ENCODE data around the gene ERVH48-1. TPM values are rescaled to one million over a fixed set of nuclear protein-coding genes. Genes with fewer than 3 reads are reported as not detected.
A peak's percentile ranks its signal among the peaks of the same experiment; 100 is the strongest.
"Not testable (repeated sequence)": the region's sequence is repeated elsewhere in the genome, so short reads cannot be mapped to it uniquely, and the experiment has no call there.

Gene ERVH48-1
- total and polyA plus RNA-seq, 4 donors = not detected

DNA sequence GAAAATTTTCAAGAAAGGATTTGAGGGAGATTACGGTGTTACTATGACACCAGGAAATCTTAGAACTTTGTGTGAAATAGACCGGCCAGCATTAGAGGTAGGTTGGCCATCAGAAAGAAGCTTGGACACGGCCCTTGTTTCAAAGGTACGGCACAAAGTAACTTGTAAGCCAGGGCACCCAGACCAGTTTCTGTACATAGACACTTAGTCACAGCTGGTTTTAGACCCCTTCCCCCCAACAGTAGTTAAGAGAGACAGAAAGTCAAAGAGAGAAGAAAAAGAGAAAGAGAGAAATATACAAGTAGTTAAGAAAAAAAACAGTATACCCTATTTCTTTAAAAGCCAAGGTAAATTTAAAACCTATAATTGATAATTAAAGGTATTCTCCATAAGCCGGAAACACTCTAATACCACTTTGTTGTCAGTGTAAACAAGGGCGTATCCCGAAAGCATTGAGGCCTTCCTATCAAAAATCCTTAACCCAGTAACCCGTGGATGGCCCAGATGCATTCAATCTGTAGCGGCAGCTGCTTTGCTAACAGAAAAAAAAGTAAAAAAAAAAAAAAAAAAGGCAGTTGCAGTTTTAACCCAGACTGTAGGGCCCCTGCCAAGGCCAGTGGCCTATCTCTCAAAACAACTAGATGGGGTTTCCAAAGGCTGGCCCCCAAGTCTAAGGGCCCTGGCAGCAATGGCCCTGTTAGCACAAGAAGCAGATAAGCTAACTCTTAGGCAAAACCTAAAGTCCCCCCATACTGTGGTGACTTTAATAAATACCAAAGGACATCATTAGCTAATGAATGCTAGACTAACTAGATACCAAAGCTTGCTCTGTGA is 7.9 kb upstream of the ERVH48-1 start:
- H3K4me1 ChIP-seq (ENCODE audit: control insufficient read depth in 1 of 2, insufficient read depth in 2 of 2, low read length in 2 of 2); ATAC-seq (ENCODE audit: low FRiP score); H3K27ac ChIP-seq (ENCODE audit: low read depth in 1 of 2, low read length in 2 of 2); intact Hi-C loops (cut with DNase I); H3K9me3 ChIP-seq (ENCODE audit: control insufficient read depth, low read length); H3K36me3 ChIP-seq (ENCODE audit: control insufficient read depth in 1 of 2, insufficient read depth in 2 of 2, low read length in 1 of 2); H3K4me3 ChIP-seq (ENCODE audit: low read length in 2 of 2); H3K27me3 ChIP-seq (ENCODE audit: control insufficient read depth in 1 of 2, insufficient read depth in 2 of 2, low read length in 1 of 2): not testable (repeated sequence)
- peak in 1 of 2 donors; percentile 27 for DNase-seq
- 17 to 25% methylated on average over 9 of the region's 9 CpGs for WGBS, 2 donors

DNA sequence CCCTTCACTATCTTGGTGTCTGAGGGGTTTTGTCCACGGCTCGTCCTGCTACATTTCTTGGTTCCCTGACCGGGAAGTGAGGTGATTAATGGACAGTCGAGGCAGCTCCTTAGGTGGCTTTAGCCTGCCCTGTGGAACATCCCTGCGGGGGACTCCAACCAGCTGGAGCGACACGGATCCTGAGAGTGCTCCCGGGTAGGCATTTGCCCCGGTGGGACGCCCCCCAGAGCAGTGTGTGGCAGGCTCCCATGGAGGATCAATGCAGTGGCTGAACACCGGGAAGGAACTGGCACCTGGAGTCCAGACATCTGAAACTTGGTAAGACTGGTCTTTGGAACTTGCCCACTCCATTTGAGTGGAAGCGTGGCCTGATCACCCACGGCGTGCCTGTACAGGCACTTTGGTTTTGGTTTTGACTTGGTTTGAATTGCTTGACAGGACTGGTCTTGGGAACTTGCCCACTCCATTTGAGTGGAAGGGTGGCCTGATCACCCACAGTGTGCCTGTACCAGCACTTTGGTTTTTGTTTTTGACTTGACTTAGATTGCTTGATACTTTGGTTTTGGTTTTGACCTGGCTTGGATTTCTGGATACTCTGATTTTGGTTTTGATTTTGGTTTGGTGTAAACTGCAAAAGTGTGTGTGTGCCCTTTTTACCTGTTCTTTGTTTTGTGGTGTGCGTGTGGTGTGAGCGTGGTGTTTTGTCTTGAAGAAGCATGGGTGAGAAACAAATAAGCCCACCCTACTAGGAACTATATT is 7.1 kb upstream of the ERVH48-1 start:
- H3K9me3 ChIP-seq (ENCODE audit: control insufficient read depth, low read length); H3K4me3 ChIP-seq (ENCODE audit: low read length in 2 of 2); H3K27me3 ChIP-seq (ENCODE audit: control insufficient read depth in 1 of 2, insufficient read depth in 2 of 2, low read length in 1 of 2); ATAC-seq (ENCODE audit: low FRiP score); H3K36me3 ChIP-seq (ENCODE audit: control insufficient read depth in 1 of 2, insufficient read depth in 2 of 2, low read length in 1 of 2); H3K27ac ChIP-seq (ENCODE audit: low read depth in 1 of 2, low read length in 2 of 2); intact Hi-C loops (cut with DNase I); H3K4me1 ChIP-seq (ENCODE audit: control insufficient read depth in 1 of 2, insufficient read depth in 2 of 2, low read length in 2 of 2): not testable (repeated sequence)
- peak in 1 of 2 donors; percentile 60 for DNase-seq
- WGBS, 2 donors = 93 to 96% methylated on average over 16 of the region's 16 CpGs

DNA sequence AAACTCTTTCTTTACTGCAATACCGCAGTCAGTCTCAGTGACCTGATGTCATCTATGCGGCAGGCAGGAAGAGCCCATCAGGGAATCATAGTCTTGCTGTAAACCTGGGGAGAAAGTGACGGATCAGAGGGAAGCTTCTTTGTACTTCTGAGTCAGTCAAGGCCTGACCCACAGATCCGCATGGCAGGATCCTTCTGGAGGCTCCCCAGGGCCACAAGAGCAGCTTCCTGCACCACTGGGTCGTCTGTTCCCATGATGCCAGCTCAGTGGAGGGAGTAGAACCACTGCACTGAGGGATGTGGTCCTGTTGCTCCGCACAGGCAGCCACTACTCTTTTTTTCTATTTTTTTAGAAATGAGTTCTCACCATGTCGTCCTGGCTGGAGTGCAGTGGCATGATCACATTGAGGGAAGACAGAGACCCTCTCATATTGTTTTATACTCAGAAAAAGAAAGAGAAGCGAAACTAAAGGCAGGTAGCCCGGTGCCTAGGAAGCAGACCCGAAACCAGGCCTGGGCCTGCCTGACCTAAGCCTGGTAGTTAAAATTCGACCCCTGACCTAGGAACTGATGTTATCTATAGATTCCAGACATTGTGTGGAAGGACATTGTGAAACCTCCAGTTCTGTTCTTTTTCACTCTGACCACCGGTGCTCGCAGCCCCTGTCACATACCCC is 6.3 kb upstream of the ERVH48-1 start:
- intact Hi-C loops (cut with DNase I) = no loop called here
- Histone ChIP-seq H3K27me3 (ENCODE audit: control insufficient read depth in 1 of 2, insufficient read depth in 2 of 2, low read length in 1 of 2) (no peaks in the 10 kb centered on the region), H3K27ac (ENCODE audit: low read depth in 1 of 2, low read length in 2 of 2) (no peak overlapping the region), H3K9me3 (ENCODE audit: control insufficient read depth, low read length) (no peaks in the 10 kb centered on the region), H3K36me3 (ENCODE audit: control insufficient read depth in 1 of 2, insufficient read depth in 2 of 2, low read length in 1 of 2) (no peaks in the 10 kb centered on the region), H3K4me1 (ENCODE audit: control insufficient read depth in 1 of 2, insufficient read depth in 2 of 2, low read length in 2 of 2) (no peaks in the 10 kb centered on the region), H3K4me3 (ENCODE audit: low read length in 2 of 2) (no peak overlapping the region)
- ATAC-seq (ENCODE audit: low FRiP score) (no peak), DNase-seq (peak in 1 of 2 donors; percentile 39)
- WGBS, 2 donors = 93 to 94% methylated on average over 13 of the region's 13 CpGs

DNA sequence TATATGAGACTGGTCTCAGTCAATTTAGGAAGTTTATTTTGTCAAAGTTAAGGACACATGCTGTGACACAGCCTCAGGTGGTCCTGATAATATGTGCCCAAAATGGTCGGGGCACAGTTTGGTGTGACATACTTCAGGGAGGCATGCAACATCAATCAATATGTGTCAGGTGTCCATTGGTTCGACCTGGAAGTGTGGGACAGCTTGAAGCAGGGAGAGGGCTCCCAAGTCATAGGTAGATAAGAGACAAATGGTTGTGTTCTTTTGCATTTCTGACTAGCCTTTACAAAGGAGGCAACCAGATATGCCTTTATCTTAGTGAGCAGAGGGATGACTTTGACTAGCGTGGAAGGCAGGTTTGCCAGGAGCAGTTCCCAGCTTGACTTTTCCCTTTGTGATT is 4.5 kb upstream of the ERVH48-1 start:
- no peak for DNase-seq
- Histone ChIP-seq H3K36me3 (ENCODE audit: control insufficient read depth in 1 of 2, insufficient read depth in 2 of 2, low read length in 1 of 2) (no peaks in the 10 kb centered on the region), H3K27me3 (ENCODE audit: control insufficient read depth in 1 of 2, insufficient read depth in 2 of 2, low read length in 1 of 2) (no peaks in the 10 kb centered on the region), H3K4me1 (ENCODE audit: control insufficient read depth in 1 of 2, insufficient read depth in 2 of 2, low read length in 2 of 2) (no peaks in the 10 kb centered on the region), H3K27ac (ENCODE audit: low read depth in 1 of 2, low read length in 2 of 2) (no peak overlapping the region), H3K9me3 (ENCODE audit: control insufficient read depth, low read length) (no peaks in the 10 kb centered on the region), H3K4me3 (ENCODE audit: low read length in 2 of 2) (no peak overlapping the region)
- intact Hi-C loops (cut with DNase I) = no loop called here
- ATAC-seq (ENCODE audit: low FRiP score) = no peak
- 71 to 72% methylated on average over 3 of the region's 3 CpGs for WGBS, 2 donors

DNA sequence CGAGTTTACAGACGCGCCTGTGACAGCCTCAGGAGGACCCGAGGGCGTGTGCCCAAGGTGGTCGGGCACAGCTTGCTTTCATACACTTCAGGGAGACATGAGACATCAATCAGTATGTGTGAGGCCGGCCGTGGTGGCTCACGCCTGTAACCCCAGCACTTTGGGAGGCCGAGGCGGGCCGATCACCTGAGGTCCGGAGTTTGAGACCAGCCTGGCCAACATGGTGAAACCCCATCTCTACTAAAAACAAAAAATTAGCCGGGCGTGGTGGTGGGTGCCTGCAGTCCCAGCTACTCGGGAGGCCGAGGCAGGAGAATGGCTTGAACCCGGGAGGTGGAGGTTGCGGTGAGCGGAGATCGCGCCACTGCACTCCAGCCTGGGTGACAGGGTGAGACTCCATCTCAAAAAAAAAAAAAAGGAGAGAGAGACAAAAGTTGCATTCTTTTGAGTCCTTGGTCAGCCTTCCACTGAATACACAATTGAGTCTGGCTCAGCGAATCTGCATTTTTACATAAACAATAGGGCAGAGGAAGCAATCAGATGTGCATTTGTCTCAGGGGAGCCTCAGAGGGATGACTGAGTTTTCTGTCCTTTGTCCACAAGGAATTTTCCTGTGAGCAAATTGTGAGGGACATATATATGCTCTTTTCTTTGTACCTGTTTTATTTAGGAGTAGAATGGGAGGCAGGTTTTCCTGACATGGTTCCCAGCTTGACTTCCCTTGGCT is 2.2 kb upstream of the ERVH48-1 start:
- DNase-seq; H3K4me3 ChIP-seq (ENCODE audit: low read length in 2 of 2); H3K27ac ChIP-seq (ENCODE audit: low read depth in 1 of 2, low read length in 2 of 2); H3K4me1 ChIP-seq (ENCODE audit: control insufficient read depth in 1 of 2, insufficient read depth in 2 of 2, low read length in 2 of 2); H3K27me3 ChIP-seq (ENCODE audit: control insufficient read depth in 1 of 2, insufficient read depth in 2 of 2, low read length in 1 of 2); H3K36me3 ChIP-seq (ENCODE audit: control insufficient read depth in 1 of 2, insufficient read depth in 2 of 2, low read length in 1 of 2); H3K9me3 ChIP-seq (ENCODE audit: control insufficient read depth, low read length); ATAC-seq (ENCODE audit: low FRiP score); intact Hi-C loops (cut with DNase I): not testable (repeated sequence)
- 94 to 95% methylated on average over 23 of the region's 23 CpGs for WGBS, 2 donors

DNA sequence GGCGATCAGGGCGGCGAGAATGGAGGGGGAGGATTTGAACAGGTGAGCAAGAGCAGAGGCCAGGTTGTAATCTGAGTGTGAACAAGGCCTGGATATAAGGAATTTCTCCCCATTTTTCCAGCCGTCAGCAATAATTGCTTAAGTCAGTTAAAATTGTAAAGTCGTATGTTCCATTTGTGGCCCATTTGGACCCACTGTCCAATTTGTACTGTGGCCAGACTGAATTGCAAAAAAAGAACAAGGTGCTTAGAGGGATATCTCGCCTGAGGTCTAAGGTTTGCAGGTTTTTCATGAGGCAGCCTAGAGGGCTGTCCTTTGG is 1.0 kb downstream of the ERVH48-1 start:
- WGBS, 2 donors = 88 to 89% methylated on average over 6 of the region's 6 CpGs
- Histone ChIP-seq H3K36me3 (ENCODE audit: control insufficient read depth in 1 of 2, insufficient read depth in 2 of 2, low read length in 1 of 2) (no peaks in the 10 kb centered on the region), H3K27me3 (ENCODE audit: control insufficient read depth in 1 of 2, insufficient read depth in 2 of 2, low read length in 1 of 2) (no peaks in the 10 kb centered on the region), H3K9me3 (ENCODE audit: control insufficient read depth, low read length) (no peaks in the 10 kb centered on the region), H3K4me1 (ENCODE audit: control insufficient read depth in 1 of 2, insufficient read depth in 2 of 2, low read length in 2 of 2) (no peaks in the 10 kb centered on the region), H3K27ac (ENCODE audit: low read depth in 1 of 2, low read length in 2 of 2) (no peak overlapping the region), H3K4me3 (ENCODE audit: low read length in 2 of 2) (no peak overlapping the region)
- DNase-seq = no peak
- ATAC-seq (ENCODE audit: low FRiP score) = no peak
- intact Hi-C loops (cut with DNase I) = loop anchor here in 1 of 2 donors (2.0 kb wide), 1 partner anchor 48 kb away; no protein-coding TSS in a partner anchor

DNA sequence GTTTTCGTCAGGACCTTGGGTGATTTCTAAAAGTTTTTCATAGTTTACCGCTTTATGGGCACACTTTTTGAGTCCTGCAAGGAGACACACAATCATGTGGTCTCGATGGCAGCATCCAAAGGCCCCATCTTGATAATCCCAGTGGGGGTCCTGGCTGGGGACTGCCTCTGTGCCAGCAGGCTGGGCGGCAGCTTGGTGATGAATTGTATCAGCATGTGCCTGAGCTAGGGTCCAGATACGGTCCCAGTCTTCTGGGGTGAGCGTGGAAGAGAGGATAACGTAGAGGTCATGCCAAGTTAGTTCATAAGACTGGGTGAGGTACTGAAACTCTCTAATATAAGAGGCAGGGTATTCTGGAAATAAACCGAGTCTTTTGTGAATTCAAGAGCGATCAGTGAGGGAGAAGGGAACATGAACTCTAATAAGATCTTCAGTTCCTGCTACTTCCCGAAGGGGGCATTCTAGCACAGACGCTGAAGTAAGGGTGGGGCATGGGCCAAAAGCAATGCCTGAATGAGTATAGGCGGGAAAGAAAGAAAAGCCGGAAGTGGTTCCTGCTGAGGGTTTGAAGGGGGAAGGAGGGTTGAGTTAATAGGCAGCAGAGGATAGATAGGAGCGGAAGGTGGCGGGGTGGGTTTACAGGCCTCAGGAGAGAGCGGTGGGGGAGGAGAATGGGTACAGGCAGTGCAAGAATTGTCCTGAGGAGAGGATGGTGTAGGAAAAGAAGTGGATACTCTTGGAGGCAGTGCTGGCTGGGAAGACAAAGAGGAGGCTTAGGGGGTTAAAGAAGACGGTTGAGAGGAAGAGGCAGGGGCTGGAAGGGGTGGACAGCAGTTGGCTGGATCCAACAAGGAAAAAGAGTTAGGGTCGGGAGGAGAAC is 1.6 kb downstream of the ERVH48-1 start:
- peak; percentile 85 for ATAC-seq (ENCODE audit: low FRiP score)
- peak in 1 of 2 donors; percentile 62 for DNase-seq
- Histone ChIP-seq H3K4me1 (ENCODE audit: control insufficient read depth in 1 of 2, insufficient read depth in 2 of 2, low read length in 2 of 2) (no peaks in the 10 kb centered on the region), H3K27ac (ENCODE audit: low read depth in 1 of 2, low read length in 2 of 2) (no peak overlapping the region), H3K36me3 (ENCODE audit: control insufficient read depth in 1 of 2, insufficient read depth in 2 of 2, low read length in 1 of 2) (no peaks in the 10 kb centered on the region), H3K4me3 (ENCODE audit: low read length in 2 of 2) (no peak overlapping the region), H3K27me3 (ENCODE audit: control insufficient read depth in 1 of 2, insufficient read depth in 2 of 2, low read length in 1 of 2) (no peaks in the 10 kb centered on the region), H3K9me3 (ENCODE audit: control insufficient read depth, low read length) (no peaks in the 10 kb centered on the region)
- intact Hi-C loops (cut with DNase I) = loop anchor here in 1 of 2 donors (2.0 kb wide), 1 partner anchor 49 kb away; no protein-coding TSS in a partner anchor
- 17% methylated on average over 18 of the region's 18 CpGs for WGBS, 2 donors

Data from aorta (tissue), 5 donors.